Upper lobe of left lung (tissue), 6 donors: ENCODE measurements around the gene COX6A2. TPM values are rescaled to one million over a fixed set of nuclear protein-coding genes. Genes with fewer than 3 reads are reported as not detected.

ENCODE experiments used
- ATAC-seq, 2 donors: fragments of 200-7000 bp; cut with Tn5 transposase; one replicate each; pipeline ENCODE4 v1.9.1; 2022; ENCODE audit warnings: mild to moderate bottlenecking in 2 of 2, moderate library complexity in 2 of 2; ENCODE audit not compliant: low FRiP score in 2 of 2
- DNase-seq, 2 donors: peaks; one replicate each; pipeline ENCODE4 v3.0.0-alpha.2; 2019 to 2020
- H3K27ac ChIP-seq, 4 donors: fragments of 200-600 bp; sonication (generic); one replicate each; pipeline ENCODE4 v1.5.1; 2016 to 2019
- H3K27me3 ChIP-seq, 4 donors: fragments of 200-600 bp; sonication (generic); one replicate each; pipeline ENCODE4 v1.5.1; 2017 to 2019
- H3K36me3 ChIP-seq, 4 donors: fragments of 200-600 bp; sonication (generic); one replicate each; pipeline ENCODE4 v1.5.1; 2016 to 2019
- H3K4me1 ChIP-seq, 4 donors: fragments of 200-600 bp; sonication (generic); one replicate each; pipeline ENCODE4 v1.5.1; 2018 to 2019
- H3K4me3 ChIP-seq, 4 donors: fragments of 200-600 bp; sonication (generic); one replicate each; pipeline ENCODE4 v1.5.1; 2017 to 2019; ENCODE audit warnings: mild to moderate bottlenecking in 2 of 4, moderate library complexity in 1 of 4
- H3K9me3 ChIP-seq, 4 donors: fragments of 200-600 bp; sonication (generic); one replicate each; pipeline ENCODE4 v1.5.1; 2018 to 2019
- CTCF ChIP-seq, 6 experiments: fragments of 450-650 bp in 4 of 6; fragments of 200-600 bp in 2 of 6; sonication (generic) in 2 of 6; IDR thresholded peaks; one replicate each; pipeline ENCODE4 v1.5.1; 2016 to 2019; ENCODE audit warnings: antibody characterized with exemption in 6 of 6
- EP300 ChIP-seq, 4 donors: sonication (generic); formaldehyde crosslinking; IDR thresholded peaks; one replicate each; pipeline ENCODE4 v1.5.1; 2017; ENCODE audit warnings: antibody characterized with exemption in 4 of 4, control low read depth in 2 of 4
- POLR2A ChIP-seq, 4 donors: fragments of 450-650 bp; IDR thresholded peaks; one replicate each; pipeline ENCODE4 v1.5.1; 2016 to 2017; ENCODE audit warnings: antibody characterized with exemption in 4 of 4, mild to moderate bottlenecking in 2 of 4
- POLR2AphosphoS5 ChIP-seq, 2 donors: sonication (generic); formaldehyde crosslinking; IDR thresholded peaks; one replicate each; pipeline ENCODE4 v1.5.1; 2017; ENCODE audit warnings: antibody characterized with exemption in 2 of 2
- WGBS, 2 donors: methylation state at CpG; one replicate each; pipeline ENCODE4 v1.1.5; 2017 to 2018; 5-methylcytosine and 5-hydroxymethylcytosine counted together
- total RNA-seq, 6 donors: library from RNA; depleted of rRNA in 4 of 6; stranded (reverse); fragments of >200 nt in 4 of 6; gene quantifications; one replicate each; pipeline versions ENCODE4 v1.1.0 to v1.2.1, GENCODE V29; 2016 to 2021
- donor health status: DM: no; HTN: no; CAD: no; lungs with moderate emphysema.
- donor health status: DM: no; HTN: yes; CAD: no; lungs with severe emphysema.

Gene COX6A2
- total RNA-seq, 6 donors from 2014 or later: not detected

GRCh38 chr16:31458844-31459686 lies 30.9 kb upstream of the COX6A2 start, which contains the start of gene ARMC5:
Gene ARMC5 (plus strand): TSS chr16:31459501. CDS start chr16:31459525, 24 bp downstream.
- Histone ChIP-seq H3K27me3 (no peaks in the 10 kb centered on the region), H3K36me3 (peaks cover 0 to 28% (median 14%) of the 10 kb centered on the region in 4 donors), H3K27ac (peak within 1 kb of the TSS; percentile 95 to 100 (median 99)), H3K9me3 (no peaks in the 10 kb centered on the region), H3K4me3 (peak within 1 kb of the TSS; percentile 49 to 95 (median 80)), H3K4me1 (peaks cover 44 to 59% (median 46%) of the 10 kb centered on the region in 4 donors)
- TF ChIP-seq CTCF (IDR thresholded peaks at IDR 0.05) (peak; percentile 36 to 78 (median 62)), POLR2A (IDR thresholded peaks at IDR 0.05) (peak in 3 of 4 donors; percentile 5 to 84 (median 83)), EP300 (IDR thresholded peaks at IDR 0.05) (no peak), POLR2AphosphoS5 (IDR thresholded peaks at IDR 0.05) (peak; percentile 94 to 98)
- 0 to 1% methylated on average over 25 to 45 of the region's 91 CpGs for WGBS, 2 donors
- peak; percentile 97 for DNase-seq
- peak; percentile 94 for ATAC-seq

- peak overlapping the region; percentile 95 to 100 (median 99) for H3K27ac ChIP-seq
- WGBS, 2 donors: 0 to 2% methylated on average over 12 to 42 of the region's 42 CpGs
- peak overlapping the region; percentile 49 to 95 (median 80) for H3K4me3 ChIP-seq
- no peaks in the 10 kb centered on the region for H3K27me3 ChIP-seq
- ATAC-seq: peak in 1 of 2 donors; percentile 19
- no peaks in the 10 kb centered on the region for H3K9me3 ChIP-seq
- TF ChIP-seq POLR2AphosphoS5 (IDR thresholded peaks at IDR 0.05): peak; percentile 13 to 43
- TF ChIP-seq POLR2A (IDR thresholded peaks at IDR 0.05): peak in 2 of 4 donors; percentile 17 to 31
- peak in 2 of 6 experiments; percentile 19 to 24 for TF ChIP-seq CTCF (IDR thresholded peaks at IDR 0.05)
- no peak for TF ChIP-seq EP300 (IDR thresholded peaks at IDR 0.05)
- H3K4me1 ChIP-seq: peaks cover 52 to 67% (median 54%) of the 10 kb centered on the region in 4 donors
- DNase-seq: peak; percentile 76 to 93
- H3K36me3 ChIP-seq: peaks cover 0 to 20% (median 10%) of the 10 kb centered on the region in 4 donors
These were observed 30.1 kb upstream of the COX6A2 start for GRCh38 chr16:31458073-31458843.

GRCh38 chr16:31456988-31457360 lies 28.8 kb upstream of the COX6A2 start:
- Histone ChIP-seq H3K4me1 (peaks cover 61 to 77% (median 67%) of the 10 kb centered on the region in 4 donors), H3K27ac (no peak overlapping the region), H3K36me3 (peaks cover 0 to 7% (median 3%) of the 10 kb centered on the region in 4 donors), H3K4me3 (no peak overlapping the region), H3K9me3 (no peaks in the 10 kb centered on the region), H3K27me3 (no peaks in the 10 kb centered on the region)
- 77 to 78% methylated on average over 4 to 8 of the region's 8 CpGs for WGBS, 2 donors
- DNase-seq (no peak), ATAC-seq (no peak)
- TF ChIP-seq EP300 (IDR thresholded peaks at IDR 0.05) (no peak), CTCF (IDR thresholded peaks at IDR 0.05) (no peak), POLR2AphosphoS5 (IDR thresholded peaks at IDR 0.05) (no peak)

- Histone ChIP-seq H3K4me1 (peaks cover 57 to 79% (median 69%) of the 10 kb centered on the region in 4 donors), H3K36me3 (peaks cover 0 to 4% (median 0%) of the 10 kb centered on the region in 4 donors), H3K27me3 (no peaks in the 10 kb centered on the region), H3K9me3 (no peaks in the 10 kb centered on the region), H3K4me3 (no peak overlapping the region), H3K27ac (peak overlapping the region in 1 of 4 donors; percentile 15)
- TF ChIP-seq POLR2A (IDR thresholded peaks at IDR 0.05) (no peak), POLR2AphosphoS5 (IDR thresholded peaks at IDR 0.05) (no peak), CTCF (IDR thresholded peaks at IDR 0.05) (peak in 1 of 6 experiments; percentile 8), EP300 (IDR thresholded peaks at IDR 0.05) (no peak)
- DNase-seq: no peak
- WGBS, 2 donors: 70 to 76% methylated on average over 10 to 17 of the region's 17 CpGs
- ATAC-seq: no peak
These were observed 27.6 kb upstream of the COX6A2 start for GRCh38 chr16:31455601-31456314.
